Type B pancreatic cell (in vitro differentiated cells): ENCODE data around the gene GUCY1A1. TPM values are rescaled to one million over a fixed set of nuclear protein-coding genes. Genes with fewer than 3 reads are reported as not detected.

Experiments used
- DNase-seq: peaks from one replicate; pipeline ENCODE4 v3.0.0; 2021; ENCODE audit warnings: mixed read lengths; ENCODE audit not compliant: unreplicated experiment; ENCODE audit errors: extremely low spot score
- H3K27ac Mint-ChIP-seq: 2 replicates; pipeline ENCODE4 v1.8.0; 2021; ENCODE audit warnings: mild to moderate bottlenecking, mixed read lengths
- H3K27me3 Mint-ChIP-seq: 2 replicates; pipeline ENCODE4 v1.8.0; 2021; ENCODE audit warnings: mixed read lengths
- H3K36me3 Mint-ChIP-seq: 2 replicates; pipeline ENCODE4 v1.8.0; 2021; ENCODE audit warnings: mixed read lengths
- H3K4me1 Mint-ChIP-seq: one replicate; pipeline ENCODE4 v1.8.0; 2021; ENCODE audit warnings: mixed read lengths; ENCODE audit not compliant: unreplicated experiment
- H3K4me3 Mint-ChIP-seq: 2 replicates; pipeline ENCODE4 v1.8.0; 2021; ENCODE audit warnings: mild to moderate bottlenecking, mixed read lengths
- H3K9me3 Mint-ChIP-seq: 2 replicates; pipeline ENCODE4 v1.8.0; 2021; ENCODE audit warnings: mixed read lengths
- total RNA-seq: library from RNA; stranded (reverse); gene quantifications from 2 replicates; pipeline ENCODE4 v1.2.1, GENCODE V29; 2021; ENCODE audit warnings: low replicate concordance
- TF ChIP-seq, protein P1 (sequence below): fragments of 200-600 bp; sonication (generic); conservative IDR thresholded peaks from 2 replicates; pipeline ENCODE4 v1.5.0; 2021; ENCODE audit warnings: antibody characterized with exemption, mild to moderate bottlenecking

Gene GUCY1A1
- total RNA-seq, 1 donor from 2014 or later: 6.2 TPM

DNA sequence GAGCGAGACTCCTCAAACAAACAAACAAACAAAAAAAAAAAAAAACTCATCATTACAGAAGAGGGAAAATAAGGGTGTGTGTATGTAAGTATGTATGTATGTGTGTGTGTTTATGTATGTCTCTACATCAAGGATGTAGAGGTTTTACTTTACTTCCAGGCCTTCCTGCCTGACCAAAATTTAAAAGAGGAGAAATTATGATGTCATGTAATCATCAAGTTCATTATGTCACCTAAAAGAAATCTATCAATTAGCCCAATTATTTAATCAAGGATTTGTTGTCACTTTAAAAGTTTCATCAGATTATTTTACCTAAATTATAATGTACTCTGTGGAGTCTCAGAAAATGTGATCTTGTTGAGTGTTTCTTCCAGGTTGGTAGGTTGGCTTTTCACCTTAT, 21.6 kb downstream of the GUCY1A1 start:
- Mint-ChIP-seq H3K36me3 (no peaks in the 10 kb centered on the region), H3K27me3 (no peaks in the 10 kb centered on the region), H3K4me3 (no peak overlapping the region), H3K4me1 (no peaks in the 10 kb centered on the region), H3K27ac (no peak overlapping the region), H3K9me3 (no peaks in the 10 kb centered on the region)
- TF ChIP-seq, protein P1, sequence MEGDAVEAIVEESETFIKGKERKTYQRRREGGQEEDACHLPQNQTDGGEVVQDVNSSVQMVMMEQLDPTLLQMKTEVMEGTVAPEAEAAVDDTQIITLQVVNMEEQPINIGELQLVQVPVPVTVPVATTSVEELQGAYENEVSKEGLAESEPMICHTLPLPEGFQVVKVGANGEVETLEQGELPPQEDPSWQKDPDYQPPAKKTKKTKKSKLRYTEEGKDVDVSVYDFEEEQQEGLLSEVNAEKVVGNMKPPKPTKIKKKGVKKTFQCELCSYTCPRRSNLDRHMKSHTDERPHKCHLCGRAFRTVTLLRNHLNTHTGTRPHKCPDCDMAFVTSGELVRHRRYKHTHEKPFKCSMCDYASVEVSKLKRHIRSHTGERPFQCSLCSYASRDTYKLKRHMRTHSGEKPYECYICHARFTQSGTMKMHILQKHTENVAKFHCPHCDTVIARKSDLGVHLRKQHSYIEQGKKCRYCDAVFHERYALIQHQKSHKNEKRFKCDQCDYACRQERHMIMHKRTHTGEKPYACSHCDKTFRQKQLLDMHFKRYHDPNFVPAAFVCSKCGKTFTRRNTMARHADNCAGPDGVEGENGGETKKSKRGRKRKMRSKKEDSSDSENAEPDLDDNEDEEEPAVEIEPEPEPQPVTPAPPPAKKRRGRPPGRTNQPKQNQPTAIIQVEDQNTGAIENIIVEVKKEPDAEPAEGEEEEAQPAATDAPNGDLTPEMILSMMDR: no peak
- no peak for DNase-seq

DNA sequence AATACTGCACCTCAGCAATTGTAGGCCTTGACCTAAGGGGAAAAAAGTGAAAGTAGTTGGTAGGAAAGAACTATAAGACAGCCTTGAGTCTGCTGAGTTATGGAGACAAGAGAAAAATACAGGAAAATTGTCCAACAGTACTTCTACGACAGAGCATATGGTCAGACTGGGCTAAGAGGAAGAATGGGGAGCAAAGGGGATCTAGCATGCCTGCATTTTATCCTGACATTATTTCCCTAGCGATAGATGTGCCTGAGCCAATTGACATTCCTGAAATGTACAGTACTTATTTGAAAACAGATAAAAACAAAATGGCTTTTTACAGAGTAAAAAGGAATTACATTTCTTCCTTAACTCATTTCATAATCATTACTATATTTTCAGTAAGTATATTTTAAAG, 22.2 kb downstream of the GUCY1A1 start:
- no peak overlapping the region for H3K27ac Mint-ChIP-seq
- H3K4me3 Mint-ChIP-seq: no peak overlapping the region
- H3K36me3 Mint-ChIP-seq: no peaks in the 10 kb centered on the region
- no peaks in the 10 kb centered on the region for H3K27me3 Mint-ChIP-seq
- no peak for DNase-seq
- TF ChIP-seq, protein P1: no peak
- H3K9me3 Mint-ChIP-seq: no peaks in the 10 kb centered on the region
- no peaks in the 10 kb centered on the region for H3K4me1 Mint-ChIP-seq

DNA sequence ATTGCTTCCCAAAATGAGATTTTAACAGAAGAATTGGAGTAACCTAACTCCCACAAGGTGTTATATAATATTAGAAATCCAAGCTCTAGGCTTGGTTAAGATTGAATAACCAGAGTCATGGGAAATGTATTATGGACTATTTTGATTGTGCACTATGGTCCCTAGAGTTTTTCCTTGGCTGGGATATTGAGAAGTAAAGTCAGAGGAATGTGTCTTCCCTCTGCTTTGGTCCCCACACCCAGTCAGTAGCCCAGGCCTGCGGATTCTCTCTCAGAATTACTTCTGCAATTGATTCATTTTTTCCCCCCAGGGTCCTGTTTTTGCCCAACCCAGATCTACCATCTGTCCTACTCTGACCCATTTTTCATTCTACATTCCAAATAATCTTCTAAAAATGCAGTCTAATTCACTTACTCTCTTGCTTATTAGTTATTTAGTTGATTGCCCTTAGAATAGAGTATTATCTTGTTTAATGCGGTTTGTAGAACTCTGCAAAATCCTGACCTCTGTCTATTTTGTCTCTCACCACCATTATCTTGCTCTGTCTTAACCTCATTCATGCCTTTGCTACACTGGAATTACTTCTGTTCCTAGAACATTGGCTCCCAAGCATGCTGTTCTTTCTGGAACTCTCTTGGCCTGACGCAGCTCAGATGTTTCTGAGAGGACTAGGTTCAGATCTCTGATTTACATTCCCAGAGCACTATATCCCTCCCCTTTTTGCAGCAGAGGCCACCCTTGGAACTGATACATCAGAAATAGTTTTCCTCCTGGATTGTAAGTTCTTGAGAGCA, 23.6 kb downstream of the GUCY1A1 start:
- Mint-ChIP-seq H3K27ac (no peak overlapping the region), H3K4me3 (no peak overlapping the region), H3K4me1 (no peaks in the 10 kb centered on the region)

DNA sequence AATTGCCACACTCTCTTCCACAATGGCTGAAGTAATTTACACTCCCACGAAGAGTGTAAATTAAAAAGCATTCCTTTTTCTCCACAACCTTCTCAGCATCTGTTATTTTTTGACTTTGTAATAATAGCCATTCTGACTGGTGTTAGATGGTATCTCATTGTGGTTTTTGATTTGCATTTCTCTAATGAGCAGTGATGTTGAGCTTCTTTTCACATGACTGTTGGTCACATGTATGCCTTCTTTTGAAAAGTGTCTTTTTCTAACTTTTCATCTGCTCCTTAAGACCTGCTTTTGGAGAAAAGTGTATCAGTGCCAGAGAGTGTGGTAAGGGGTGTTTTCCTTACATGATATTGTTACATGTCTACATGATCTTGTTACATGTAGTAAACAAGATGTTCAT, 25.7 kb downstream of the GUCY1A1 start:
- Mint-ChIP-seq H3K4me1 (no peaks in the 10 kb centered on the region), H3K27ac (no peak overlapping the region), H3K9me3 (no peaks in the 10 kb centered on the region), H3K4me3 (no peak overlapping the region), H3K27me3 (no peaks in the 10 kb centered on the region), H3K36me3 (peaks cover 4% of the 10 kb centered on the region)
- no peak for DNase-seq
- TF ChIP-seq, protein P1: no peak

More for the DNA sequence above, 23.6 kb downstream of the GUCY1A1 start:
- no peaks in the 10 kb centered on the region for H3K36me3 Mint-ChIP-seq
- H3K27me3 Mint-ChIP-seq: no peaks in the 10 kb centered on the region
- no peak for DNase-seq
- TF ChIP-seq, protein P1: no peak
- H3K9me3 Mint-ChIP-seq: no peaks in the 10 kb centered on the region

DNA sequence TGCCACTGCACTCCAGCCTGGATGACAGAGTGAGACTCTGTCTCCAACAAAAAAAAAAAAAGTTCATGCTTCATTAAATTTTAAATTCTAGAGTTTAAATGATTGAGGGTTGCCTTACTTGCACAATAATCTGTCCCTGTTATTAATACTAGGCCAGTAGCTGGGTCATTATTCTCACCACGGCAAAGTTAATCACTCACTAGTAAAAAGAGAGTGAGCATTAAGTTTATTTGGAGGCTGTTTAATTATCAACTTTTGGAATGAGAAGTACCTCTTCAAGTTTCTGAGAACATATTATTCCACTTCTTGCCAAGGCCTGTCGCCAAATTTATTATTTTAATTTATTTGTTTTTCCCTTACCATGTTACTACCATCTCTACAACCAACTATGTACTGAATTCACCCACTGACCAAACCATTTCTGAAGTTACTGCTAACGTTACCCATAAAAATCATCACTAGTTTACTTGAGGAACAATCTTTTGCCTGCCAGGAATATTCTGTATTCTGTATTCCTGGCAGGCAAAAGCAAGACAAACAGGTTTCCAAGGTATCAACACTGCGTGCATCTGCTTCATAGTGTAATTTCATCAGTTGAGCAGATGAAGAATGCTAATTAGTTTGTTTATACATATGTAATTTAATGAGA, 26.5 kb downstream of the GUCY1A1 start:
- Mint-ChIP-seq H3K9me3 (no peaks in the 10 kb centered on the region), H3K27me3 (no peaks in the 10 kb centered on the region), H3K36me3 (peaks cover 11% of the 10 kb centered on the region), H3K4me3 (no peak overlapping the region), H3K27ac (no peak overlapping the region), H3K4me1 (no peaks in the 10 kb centered on the region)
- TF ChIP-seq, protein P1: no peak
- no peak for DNase-seq
